Neural cell (in vitro differentiated cells): ENCODE data around the gene PCNX1. TPM values are rescaled to one million over a fixed set of nuclear protein-coding genes. Genes with fewer than 3 reads are reported as not detected.

Experiments
- H2AFZ ChIP-seq: fragments of 200-600, 300-800 bp; sonication (generic), shearing (Covaris generic); 2 replicates; pipeline ENCODE4 v1.6.0; 2014; ENCODE audit warnings: low read depth, mild to moderate bottlenecking, antibody characterized with exemption, low read length, moderate library complexity
- H3F3A ChIP-seq: fragments of 200-600 bp; shearing (Covaris generic); 2 replicates; pipeline ENCODE4 v1.6.1; 2016; ENCODE audit warnings: mild to moderate bottlenecking, moderate library complexity, mixed read lengths, antibody characterized with exemption, low read length; ENCODE audit not compliant: insufficient read depth, poor library complexity, severe bottlenecking
- H3K27ac ChIP-seq: fragments of 200-600, 300-800 bp; sonication (generic), shearing (Covaris generic); 2 replicates; pipeline ENCODE4 v1.5.1; 2014; ENCODE audit warnings: mild to moderate bottlenecking, low read length, moderate library complexity
- H3K27me3 ChIP-seq: fragments of 300-800, 200-600 bp; sonication (generic), shearing (Covaris generic); 2 replicates; pipeline ENCODE4 v1.6.0; 2014; ENCODE audit warnings: mild to moderate bottlenecking, low read depth, low read length, moderate library complexity; ENCODE audit not compliant: insufficient read depth
- H3K36me3 ChIP-seq: fragments of 300-800, 200-600 bp; sonication (generic), shearing (Covaris generic); 2 replicates; pipeline ENCODE4 v1.5.1; 2014; ENCODE audit warnings: mild to moderate bottlenecking, antibody characterized with exemption, low read length, moderate library complexity; ENCODE audit not compliant: insufficient read depth
- H3K4me2 ChIP-seq: fragments of 300-800, 200-600 bp; sonication (generic), shearing (Covaris generic); 2 replicates; pipeline ENCODE4 v1.6.0; 2014; ENCODE audit warnings: mild to moderate bottlenecking, low read length
- H3K4me3 ChIP-seq: fragments of 300-800, 200-600 bp; sonication (generic), shearing (Covaris generic); 2 replicates; pipeline ENCODE4 v1.5.1; 2014; ENCODE audit warnings: mild to moderate bottlenecking, low read length, moderate library complexity
- H3K79me2 ChIP-seq: fragments of 200-600 bp; shearing (Covaris generic); replicated peaks from 2 replicates; pipeline ENCODE4 v1.6.0; 2014; ENCODE audit warnings: mild to moderate bottlenecking, low read length, moderate library complexity; ENCODE audit not compliant: insufficient read depth
- H3K9ac ChIP-seq: fragments of 300-800, 200-600 bp; sonication (generic), shearing (Covaris generic); 2 replicates; pipeline ENCODE4 v1.6.1; 2016; ENCODE audit warnings: mild to moderate bottlenecking, low read length, mixed read lengths
- H3K9me2 ChIP-seq: fragments of 200-600 bp; shearing (Covaris generic); 2 replicates; pipeline ENCODE4 v1.6.1; 2016; ENCODE audit warnings: mild to moderate bottlenecking, low read length, mixed read lengths; ENCODE audit not compliant: insufficient read depth
- H3K9me3 ChIP-seq: fragments of 200-600, 300-800 bp; sonication (generic), shearing (Covaris generic); 2 replicates; pipeline ENCODE4 v1.6.1; 2016; ENCODE audit warnings: mild to moderate bottlenecking, mixed run types, low read length, moderate library complexity, mixed read lengths
- H4K20me1 ChIP-seq: fragments of 200-600 bp; shearing (Covaris generic); 2 replicates; pipeline ENCODE4 v1.6.1; 2016; ENCODE audit warnings: mild to moderate bottlenecking, mixed run types; ENCODE audit not compliant: insufficient read depth
- EP300 ChIP-seq: fragments of 450-650 bp; conservative IDR thresholded peaks from 2 replicates; pipeline ENCODE4 v1.6.1; 2014; ENCODE audit warnings: antibody characterized with exemption, mild to moderate bottlenecking, moderate library complexity; ENCODE audit not compliant: poor library complexity, severe bottlenecking
- EZH2 ChIP-seq: fragments of 200-600, 300-800 bp; shearing (Covaris generic), sonication (generic); IDR thresholded peaks from 2 replicates; pipeline ENCODE4 v1.6.1; 2014; ENCODE audit warnings: antibody characterized with exemption, low read length, borderline replicate concordance, mild to moderate bottlenecking; ENCODE audit not compliant: insufficient read depth, poor library complexity, severe bottlenecking
- MXI1 ChIP-seq: fragments of 450-650 bp; conservative IDR thresholded peaks from 2 replicates; pipeline ENCODE4 v1.6.1; 2014; ENCODE audit warnings: antibody characterized with exemption, mild to moderate bottlenecking; ENCODE audit not compliant: poor library complexity, severe bottlenecking
- POLR2AphosphoS5 ChIP-seq: IDR thresholded peaks from 2 replicates; pipeline ENCODE4 v1.6.1; 2012
- RAD21 ChIP-seq: fragments of 450-650 bp; conservative IDR thresholded peaks from 2 replicates; pipeline ENCODE4 v1.6.1; 2014; ENCODE audit warnings: antibody characterized with exemption, mild to moderate bottlenecking, moderate library complexity
- SMC3 ChIP-seq: fragments of 450-650 bp; conservative IDR thresholded peaks from 2 replicates; pipeline ENCODE4 v1.6.1; 2014; ENCODE audit warnings: antibody characterized with exemption, mild to moderate bottlenecking, moderate library complexity; ENCODE audit not compliant: poor library complexity
- TAF1 ChIP-seq: IDR thresholded peaks from 2 replicates; pipeline ENCODE4 v1.6.1; 2012; ENCODE audit warnings: low read depth
- polyA plus RNA-seq: library from polyadenylated mRNA; depleted of rRNA; stranded (reverse); fragments of >200 nt; gene quantifications from 2 replicates; pipeline ENCODE4 v1.2.3, GENCODE V29; 2014
- TF ChIP-seq, protein P1 (sequence below): IDR thresholded peaks from 2 replicates; pipeline ENCODE4 v1.6.1; 2012; ENCODE audit warnings: borderline replicate concordance
- TF ChIP-seq, protein P2 (sequence below): fragments of 450-650 bp; IDR thresholded peaks from 2 replicates; pipeline ENCODE4 v1.5.1; 2014; ENCODE audit warnings: antibody characterized with exemption, mild to moderate bottlenecking, moderate library complexity; ENCODE audit not compliant: poor library complexity, severe bottlenecking

PCNX1 gene
- polyA plus RNA-seq, 1 donor from 2014 or later = 23.7 TPM

DNA sequence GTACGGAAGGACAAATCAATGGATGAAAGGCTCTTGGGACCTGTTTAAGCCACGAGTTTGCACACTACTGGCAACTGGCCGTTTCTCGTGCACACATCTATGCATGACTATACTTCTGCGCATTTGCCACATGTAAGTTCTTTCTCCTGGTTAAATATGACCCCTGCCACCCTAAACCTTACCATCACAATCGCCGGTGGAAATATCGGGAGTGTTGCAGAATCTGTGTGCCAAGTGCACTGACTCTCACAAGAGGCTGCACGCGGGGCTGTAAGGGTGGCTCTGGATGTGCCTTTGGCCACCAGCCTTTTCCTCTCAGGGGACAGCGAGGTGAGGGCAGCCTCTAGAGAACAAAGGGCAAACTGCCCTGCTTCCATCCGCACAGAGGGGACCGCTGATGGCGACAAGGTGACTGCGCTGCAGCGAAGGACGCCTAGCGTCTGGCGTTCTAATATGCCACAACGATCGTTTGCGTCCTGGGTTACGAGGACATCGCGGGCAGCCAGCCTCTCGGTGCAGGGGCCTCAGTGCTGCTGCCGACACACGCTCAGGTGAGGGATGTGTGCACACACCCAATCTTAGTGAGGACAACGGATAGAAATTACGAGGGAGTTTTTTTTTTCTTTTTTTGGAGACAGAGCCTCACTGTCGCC is 232.2 kb downstream of the PCNX1 start:
- H3K27ac ChIP-seq = no peak overlapping the region
- H3K4me3 ChIP-seq = no peak overlapping the region
- no peaks in the 10 kb centered on the region for H3K79me2 ChIP-seq
- no peaks in the 10 kb centered on the region for H4K20me1 ChIP-seq
- no peaks in the 10 kb centered on the region for H3K27me3 ChIP-seq
- no peak overlapping the region for H2AFZ ChIP-seq
- TF ChIP-seq RAD21 (no peak), SMC3 (no peak), POLR2AphosphoS5 (no peak), MXI1 (no peak), EZH2 (no peak), EP300 (no peak), TAF1 (no peak)
- TF ChIP-seq, protein P1, sequence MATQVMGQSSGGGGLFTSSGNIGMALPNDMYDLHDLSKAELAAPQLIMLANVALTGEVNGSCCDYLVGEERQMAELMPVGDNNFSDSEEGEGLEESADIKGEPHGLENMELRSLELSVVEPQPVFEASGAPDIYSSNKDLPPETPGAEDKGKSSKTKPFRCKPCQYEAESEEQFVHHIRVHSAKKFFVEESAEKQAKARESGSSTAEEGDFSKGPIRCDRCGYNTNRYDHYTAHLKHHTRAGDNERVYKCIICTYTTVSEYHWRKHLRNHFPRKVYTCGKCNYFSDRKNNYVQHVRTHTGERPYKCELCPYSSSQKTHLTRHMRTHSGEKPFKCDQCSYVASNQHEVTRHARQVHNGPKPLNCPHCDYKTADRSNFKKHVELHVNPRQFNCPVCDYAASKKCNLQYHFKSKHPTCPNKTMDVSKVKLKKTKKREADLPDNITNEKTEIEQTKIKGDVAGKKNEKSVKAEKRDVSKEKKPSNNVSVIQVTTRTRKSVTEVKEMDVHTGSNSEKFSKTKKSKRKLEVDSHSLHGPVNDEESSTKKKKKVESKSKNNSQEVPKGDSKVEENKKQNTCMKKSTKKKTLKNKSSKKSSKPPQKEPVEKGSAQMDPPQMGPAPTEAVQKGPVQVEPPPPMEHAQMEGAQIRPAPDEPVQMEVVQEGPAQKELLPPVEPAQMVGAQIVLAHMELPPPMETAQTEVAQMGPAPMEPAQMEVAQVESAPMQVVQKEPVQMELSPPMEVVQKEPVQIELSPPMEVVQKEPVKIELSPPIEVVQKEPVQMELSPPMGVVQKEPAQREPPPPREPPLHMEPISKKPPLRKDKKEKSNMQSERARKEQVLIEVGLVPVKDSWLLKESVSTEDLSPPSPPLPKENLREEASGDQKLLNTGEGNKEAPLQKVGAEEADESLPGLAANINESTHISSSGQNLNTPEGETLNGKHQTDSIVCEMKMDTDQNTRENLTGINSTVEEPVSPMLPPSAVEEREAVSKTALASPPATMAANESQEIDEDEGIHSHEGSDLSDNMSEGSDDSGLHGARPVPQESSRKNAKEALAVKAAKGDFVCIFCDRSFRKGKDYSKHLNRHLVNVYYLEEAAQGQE = no peak
- TF ChIP-seq, protein P2, sequence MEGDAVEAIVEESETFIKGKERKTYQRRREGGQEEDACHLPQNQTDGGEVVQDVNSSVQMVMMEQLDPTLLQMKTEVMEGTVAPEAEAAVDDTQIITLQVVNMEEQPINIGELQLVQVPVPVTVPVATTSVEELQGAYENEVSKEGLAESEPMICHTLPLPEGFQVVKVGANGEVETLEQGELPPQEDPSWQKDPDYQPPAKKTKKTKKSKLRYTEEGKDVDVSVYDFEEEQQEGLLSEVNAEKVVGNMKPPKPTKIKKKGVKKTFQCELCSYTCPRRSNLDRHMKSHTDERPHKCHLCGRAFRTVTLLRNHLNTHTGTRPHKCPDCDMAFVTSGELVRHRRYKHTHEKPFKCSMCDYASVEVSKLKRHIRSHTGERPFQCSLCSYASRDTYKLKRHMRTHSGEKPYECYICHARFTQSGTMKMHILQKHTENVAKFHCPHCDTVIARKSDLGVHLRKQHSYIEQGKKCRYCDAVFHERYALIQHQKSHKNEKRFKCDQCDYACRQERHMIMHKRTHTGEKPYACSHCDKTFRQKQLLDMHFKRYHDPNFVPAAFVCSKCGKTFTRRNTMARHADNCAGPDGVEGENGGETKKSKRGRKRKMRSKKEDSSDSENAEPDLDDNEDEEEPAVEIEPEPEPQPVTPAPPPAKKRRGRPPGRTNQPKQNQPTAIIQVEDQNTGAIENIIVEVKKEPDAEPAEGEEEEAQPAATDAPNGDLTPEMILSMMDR = no peak
- H3K36me3 ChIP-seq = no peaks in the 10 kb centered on the region
- no peaks in the 10 kb centered on the region for H3F3A ChIP-seq
- no peaks in the 10 kb centered on the region for H3K9me3 ChIP-seq
- H3K4me2 ChIP-seq = no peak overlapping the region
- H3K9me2 ChIP-seq = no peaks in the 10 kb centered on the region
- H3K9ac ChIP-seq = no peak overlapping the region

DNA sequence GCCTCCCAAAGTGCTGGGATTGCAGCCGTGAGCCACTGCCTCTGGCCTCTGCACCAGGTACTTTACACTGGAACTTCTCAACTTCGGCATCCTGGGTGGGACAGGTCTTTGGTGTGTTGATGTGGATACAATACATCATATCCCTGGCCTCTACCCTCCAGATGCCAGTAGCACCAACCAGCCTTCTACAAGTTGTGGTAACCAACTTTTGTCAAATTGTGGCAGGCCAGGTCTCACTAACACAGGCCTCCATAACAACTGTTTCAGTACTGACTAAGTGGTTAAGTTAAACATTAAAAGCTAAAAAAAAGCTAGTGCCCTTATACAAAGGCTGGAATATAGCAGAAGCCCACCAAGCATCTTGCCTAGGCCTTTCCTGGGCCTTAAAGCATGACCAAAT is 232.9 kb downstream of the PCNX1 start:
- no peaks in the 10 kb centered on the region for H3K27me3 ChIP-seq
- H4K20me1 ChIP-seq = no peaks in the 10 kb centered on the region
- no peak overlapping the region for H3K27ac ChIP-seq
- H3K4me3 ChIP-seq = no peak overlapping the region
- no peak overlapping the region for H3K4me2 ChIP-seq
- H3F3A ChIP-seq = no peaks in the 10 kb centered on the region
- no peaks in the 10 kb centered on the region for H3K36me3 ChIP-seq
- H3K79me2 ChIP-seq = no peaks in the 10 kb centered on the region
- H3K9ac ChIP-seq = no peak overlapping the region
- no peaks in the 10 kb centered on the region for H3K9me3 ChIP-seq
- H2AFZ ChIP-seq = no peak overlapping the region
- no peaks in the 10 kb centered on the region for H3K9me2 ChIP-seq
- TF ChIP-seq POLR2AphosphoS5 = no peak
